ENCODE measurements around the gene ZNF831. TPM values are rescaled to one million over a fixed set of nuclear protein-coding genes. Genes with fewer than 3 reads are reported as not detected.

Gene ZNF831
- total and polyA plus RNA-seq, 3 donors from 2014 or later: 0.99 to 4.8 (median 4.0) TPM

DNA sequence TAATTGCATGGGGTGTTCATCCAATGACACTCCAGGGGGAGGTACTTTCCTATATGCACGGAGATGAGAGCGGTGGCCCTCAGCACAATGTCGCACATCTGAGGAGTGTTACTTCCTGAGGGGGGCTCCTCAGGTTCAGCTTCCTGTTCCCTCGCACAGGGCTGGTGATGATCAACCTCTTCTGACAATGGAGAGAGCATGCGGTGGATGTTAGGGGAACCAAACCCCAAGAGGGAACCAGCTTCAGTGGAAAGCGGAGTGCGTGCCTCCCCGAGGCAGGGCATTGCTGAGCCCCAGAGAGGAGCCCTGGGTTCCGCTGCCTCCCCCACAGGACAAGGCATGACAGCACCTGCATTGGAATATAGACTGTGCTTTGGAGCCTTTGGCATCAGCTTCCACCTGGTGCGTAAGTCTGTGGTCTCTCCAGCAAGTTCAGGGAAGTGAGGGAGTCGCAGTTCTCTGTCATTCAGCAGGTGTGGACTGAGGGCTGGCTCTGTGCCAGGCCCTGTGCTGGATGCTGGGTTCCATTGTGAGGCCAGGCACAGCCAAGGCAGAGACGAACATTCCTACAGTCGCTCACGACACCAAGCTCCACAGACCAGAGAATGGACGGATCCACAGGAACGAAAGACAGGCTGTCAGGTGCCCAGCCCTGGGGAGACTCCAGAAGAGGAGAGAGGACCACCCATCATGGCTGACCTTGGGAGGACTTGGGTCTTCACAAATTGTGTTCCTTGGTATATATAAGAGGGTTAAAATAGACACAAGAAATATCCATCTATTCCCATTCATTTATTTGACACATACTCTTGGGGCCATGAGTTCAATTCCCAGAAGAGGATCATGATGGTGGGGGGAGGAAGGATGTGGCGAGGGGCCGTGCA is 3.9 kb upstream of the ZNF831 start:
- H3K9me3 ChIP-seq: no peaks in the 10 kb centered on the region
- DNase-seq: no peak
- no peak overlapping the region for H3K4me3 ChIP-seq
- 84 to 85% methylated on average over 8 to 18 of the region's 18 CpGs for WGBS, 2 donors
- no peaks in the 10 kb centered on the region for H3K36me3 ChIP-seq (ENCODE audit: low read depth, missing control alignments)
- H3K27ac ChIP-seq: no peak overlapping the region
- intact Hi-C loops (cut with DNase I; ENCODE audit: low total_unique reads): no loop called here
- H3K4me1 ChIP-seq: no peaks in the 10 kb centered on the region
- no peak for TF ChIP-seq POLR2A (IDR thresholded peaks at IDR 0.05)
- TF ChIP-seq, protein P1, sequence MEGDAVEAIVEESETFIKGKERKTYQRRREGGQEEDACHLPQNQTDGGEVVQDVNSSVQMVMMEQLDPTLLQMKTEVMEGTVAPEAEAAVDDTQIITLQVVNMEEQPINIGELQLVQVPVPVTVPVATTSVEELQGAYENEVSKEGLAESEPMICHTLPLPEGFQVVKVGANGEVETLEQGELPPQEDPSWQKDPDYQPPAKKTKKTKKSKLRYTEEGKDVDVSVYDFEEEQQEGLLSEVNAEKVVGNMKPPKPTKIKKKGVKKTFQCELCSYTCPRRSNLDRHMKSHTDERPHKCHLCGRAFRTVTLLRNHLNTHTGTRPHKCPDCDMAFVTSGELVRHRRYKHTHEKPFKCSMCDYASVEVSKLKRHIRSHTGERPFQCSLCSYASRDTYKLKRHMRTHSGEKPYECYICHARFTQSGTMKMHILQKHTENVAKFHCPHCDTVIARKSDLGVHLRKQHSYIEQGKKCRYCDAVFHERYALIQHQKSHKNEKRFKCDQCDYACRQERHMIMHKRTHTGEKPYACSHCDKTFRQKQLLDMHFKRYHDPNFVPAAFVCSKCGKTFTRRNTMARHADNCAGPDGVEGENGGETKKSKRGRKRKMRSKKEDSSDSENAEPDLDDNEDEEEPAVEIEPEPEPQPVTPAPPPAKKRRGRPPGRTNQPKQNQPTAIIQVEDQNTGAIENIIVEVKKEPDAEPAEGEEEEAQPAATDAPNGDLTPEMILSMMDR (IDR thresholded peaks at IDR 0.05): no peak
- H3K27me3 ChIP-seq: no peaks in the 10 kb centered on the region

DNA sequence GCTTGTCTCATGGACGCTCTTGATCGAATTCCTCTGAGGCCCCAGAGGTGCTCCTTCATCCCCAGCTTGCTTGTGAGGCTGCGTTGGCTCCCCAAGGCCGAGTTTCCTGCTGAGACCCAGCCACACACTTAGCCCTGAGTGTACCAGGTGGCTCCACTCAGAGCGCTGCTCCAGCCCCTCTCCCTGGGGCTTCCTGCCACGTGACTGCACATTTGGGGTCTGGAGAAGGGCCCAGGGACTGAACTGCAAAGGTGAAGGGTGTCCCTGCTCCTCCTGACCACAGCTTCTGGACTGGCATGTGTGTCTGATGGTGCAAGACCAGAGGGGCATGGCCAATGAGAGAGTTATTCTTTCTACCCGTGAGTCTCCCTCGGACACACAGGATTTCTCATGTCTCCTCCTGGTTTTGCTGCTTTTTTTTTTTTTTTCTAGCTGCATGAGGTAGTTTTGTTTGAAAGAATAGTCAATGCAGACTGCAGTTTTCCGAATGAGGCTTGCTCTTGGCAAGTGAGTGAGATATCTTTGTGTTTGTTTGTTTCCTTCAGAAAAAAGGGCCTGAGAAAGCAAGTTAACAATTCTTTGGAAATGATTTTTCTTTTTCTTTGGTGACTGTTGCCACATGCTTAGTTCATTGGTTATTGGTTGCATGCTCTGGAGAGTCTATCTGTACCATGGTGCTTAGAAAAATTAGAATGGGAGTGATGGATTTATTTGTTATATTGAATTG is 3.1 kb upstream of the ZNF831 start:
- H3K27ac ChIP-seq: no peak overlapping the region
- H3K27me3 ChIP-seq: no peaks in the 10 kb centered on the region
- no peaks in the 10 kb centered on the region for H3K9me3 ChIP-seq
- no peaks in the 10 kb centered on the region for H3K4me1 ChIP-seq
- WGBS, 2 donors: 52 to 55% methylated on average over 9 of the region's 9 CpGs
- no peak for DNase-seq
- no peaks in the 10 kb centered on the region for H3K36me3 ChIP-seq (ENCODE audit: low read depth, missing control alignments)
- no peak overlapping the region for H3K4me3 ChIP-seq
- intact Hi-C loops (cut with DNase I; ENCODE audit: low total_unique reads): no loop called here
- TF ChIP-seq POLR2A (IDR thresholded peaks at IDR 0.05): no peak
- TF ChIP-seq, protein P1 (IDR thresholded peaks at IDR 0.05): no peak

DNA sequence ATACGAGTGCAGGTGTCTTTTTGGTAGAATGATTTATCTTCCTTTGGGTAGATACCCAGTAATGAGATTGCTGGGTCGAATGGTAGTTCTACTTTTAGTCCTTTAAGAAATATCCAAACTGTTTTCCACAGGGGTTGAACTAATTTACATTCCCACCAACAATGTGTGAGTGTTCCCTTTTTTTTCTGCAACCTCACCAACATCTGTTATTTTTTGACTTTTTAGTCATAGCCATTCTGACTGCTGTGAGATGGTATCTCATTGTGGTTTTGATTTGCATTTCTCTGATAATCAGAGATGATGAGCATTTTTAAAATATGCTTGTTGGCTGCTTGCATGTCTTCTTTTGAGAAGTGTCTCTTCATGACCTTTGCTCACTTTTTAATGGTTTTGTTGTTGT is 1.9 kb upstream of the ZNF831 start:
- no peak for TF ChIP-seq POLR2A (IDR thresholded peaks at IDR 0.05)
- no peak for DNase-seq
- no peaks in the 10 kb centered on the region for H3K4me1 ChIP-seq
- no peak overlapping the region for H3K27ac ChIP-seq
- intact Hi-C loops (cut with DNase I; ENCODE audit: low total_unique reads): no loop called here
- no peak overlapping the region for H3K4me3 ChIP-seq
- no peaks in the 10 kb centered on the region for H3K27me3 ChIP-seq
- no peaks in the 10 kb centered on the region for H3K36me3 ChIP-seq (ENCODE audit: low read depth, missing control alignments)
- no peaks in the 10 kb centered on the region for H3K9me3 ChIP-seq
- 79 to 81% methylated on average over 2 of the region's 2 CpGs for WGBS, 2 donors

DNA sequence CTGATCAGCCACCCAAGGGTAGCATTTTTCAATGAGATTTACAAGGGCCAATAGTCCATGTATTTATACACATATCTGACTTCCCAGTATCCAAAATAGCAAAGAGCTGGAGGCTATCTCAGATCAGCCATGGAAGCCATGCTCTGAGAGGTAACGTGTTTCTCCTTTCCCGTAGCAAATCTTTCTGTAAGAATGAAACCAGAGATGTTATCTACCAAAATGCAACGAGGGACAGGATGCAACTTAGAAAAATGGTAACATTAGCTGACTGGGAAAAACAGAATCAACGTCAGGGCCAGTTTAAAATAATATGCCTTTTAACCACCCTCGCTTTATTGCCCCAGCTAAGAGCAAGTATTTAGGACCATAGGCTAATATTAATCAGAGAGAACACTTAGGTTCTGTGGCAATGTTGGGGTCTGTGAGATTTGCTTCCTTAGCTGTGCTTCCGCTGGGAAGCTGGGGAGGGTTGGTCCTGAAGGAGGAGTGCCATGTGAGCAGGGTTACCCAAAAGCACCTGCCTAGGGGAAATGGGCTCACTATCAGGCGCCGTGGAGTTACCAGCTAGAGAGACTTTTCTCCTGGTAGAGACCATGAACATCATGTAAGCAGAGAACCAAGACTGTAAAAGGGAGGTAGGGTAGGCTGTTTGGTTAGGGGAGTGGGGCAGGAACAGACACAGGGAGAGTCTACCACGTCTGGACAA is 1.2 kb downstream of the ZNF831 start:
- WGBS, 2 donors: 74 to 81% methylated on average over 9 of the region's 9 CpGs
- no peaks in the 10 kb centered on the region for H3K9me3 ChIP-seq
- no peaks in the 10 kb centered on the region for H3K4me1 ChIP-seq
- H3K4me3 ChIP-seq: no peak overlapping the region
- DNase-seq: no peak
- intact Hi-C loops (cut with DNase I; ENCODE audit: low total_unique reads): no loop called here
- TF ChIP-seq, protein P1 (IDR thresholded peaks at IDR 0.05): no peak
- no peak for TF ChIP-seq POLR2A (IDR thresholded peaks at IDR 0.05)
- no peaks in the 10 kb centered on the region for H3K27me3 ChIP-seq
- no peaks in the 10 kb centered on the region for H3K36me3 ChIP-seq (ENCODE audit: low read depth, missing control alignments)
- H3K27ac ChIP-seq: no peak overlapping the region

DNA sequence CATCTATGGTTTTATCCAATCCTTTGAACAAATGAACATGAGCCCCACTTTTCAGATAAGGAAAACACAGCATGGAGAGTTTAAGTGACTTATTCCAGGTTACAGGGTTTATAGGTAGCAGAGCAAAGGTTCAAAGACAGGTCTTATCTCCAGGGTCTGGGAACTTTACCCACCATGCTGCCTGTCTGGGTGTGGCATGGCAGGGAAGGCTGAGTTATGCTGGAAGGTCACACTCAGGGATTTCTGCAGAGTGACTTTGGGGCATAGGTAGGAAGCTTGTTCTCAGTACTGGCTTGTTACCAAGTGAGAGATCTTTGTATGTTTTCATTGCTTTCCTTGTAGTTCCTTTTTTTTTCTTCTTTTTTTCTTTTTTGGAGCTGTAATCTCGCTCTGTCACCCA is 1.8 kb downstream of the ZNF831 start:
- TF ChIP-seq, protein P1 (IDR thresholded peaks at IDR 0.05): no peak
- no peak for TF ChIP-seq POLR2A (IDR thresholded peaks at IDR 0.05)
- 81 to 92% methylated on average over 1 of the region's 1 CpG for WGBS, 2 donors
- intact Hi-C loops (cut with DNase I; ENCODE audit: low total_unique reads): no loop called here
- no peaks in the 10 kb centered on the region for H3K36me3 ChIP-seq (ENCODE audit: low read depth, missing control alignments)
- no peaks in the 10 kb centered on the region for H3K4me1 ChIP-seq
- H3K27ac ChIP-seq: no peak overlapping the region
- H3K4me3 ChIP-seq: no peak overlapping the region
- DNase-seq: no peak
- H3K9me3 ChIP-seq: no peaks in the 10 kb centered on the region
- H3K27me3 ChIP-seq: no peaks in the 10 kb centered on the region
